GM12865 (cell line): ENCODE measurements around the gene KLK3.

Experiments
- DNase-seq: peaks from one replicate; pipeline ENCODE4 v3.0.0; 2010; ENCODE audit warnings: low read depth
- H3K4me3 ChIP-seq: 2 replicates; pipeline ENCODE4 v1.5.1; 2011; ENCODE audit warnings: mild to moderate bottlenecking, low read depth, low read length, control low read depth
- TF ChIP-seq, protein P1 (sequence below): IDR thresholded peaks from 2 replicates; pipeline ENCODE4 v1.5.1; 2011; ENCODE audit warnings: low read length, control low read depth, low read depth, inconsistent platforms; ENCODE audit not compliant: insufficient read depth; ENCODE audit errors: missing control alignments

The KLK3 gene

DNA sequence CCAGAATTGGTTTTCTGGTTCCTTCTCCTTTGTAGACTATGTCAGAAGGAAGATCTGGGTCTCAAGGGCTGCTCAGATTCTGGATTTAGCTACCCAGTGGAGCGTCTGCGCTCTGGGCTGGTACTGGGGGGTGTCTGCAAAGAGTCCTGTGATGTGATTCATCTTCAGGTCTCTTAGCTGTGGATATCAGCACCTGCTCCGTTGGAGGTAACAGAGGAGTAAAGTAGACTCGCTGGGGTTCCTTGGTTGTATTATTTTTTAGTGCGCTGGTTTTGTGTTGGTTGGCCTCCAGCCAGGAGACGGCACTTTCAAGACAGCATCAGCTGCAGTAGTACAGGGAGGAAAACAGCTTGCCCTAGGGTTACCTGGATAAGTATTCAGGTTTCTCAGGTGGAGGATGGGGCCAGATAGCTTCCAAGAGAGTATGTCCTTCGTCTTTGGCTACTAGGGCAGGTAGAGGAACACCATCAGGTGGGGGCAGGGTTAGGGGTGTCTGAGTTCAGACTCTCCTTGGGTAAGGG lies 11.0 kb upstream of the KLK3 start:
- H3K4me3 ChIP-seq, result no peak overlapping the region
- TF ChIP-seq, protein P1, sequence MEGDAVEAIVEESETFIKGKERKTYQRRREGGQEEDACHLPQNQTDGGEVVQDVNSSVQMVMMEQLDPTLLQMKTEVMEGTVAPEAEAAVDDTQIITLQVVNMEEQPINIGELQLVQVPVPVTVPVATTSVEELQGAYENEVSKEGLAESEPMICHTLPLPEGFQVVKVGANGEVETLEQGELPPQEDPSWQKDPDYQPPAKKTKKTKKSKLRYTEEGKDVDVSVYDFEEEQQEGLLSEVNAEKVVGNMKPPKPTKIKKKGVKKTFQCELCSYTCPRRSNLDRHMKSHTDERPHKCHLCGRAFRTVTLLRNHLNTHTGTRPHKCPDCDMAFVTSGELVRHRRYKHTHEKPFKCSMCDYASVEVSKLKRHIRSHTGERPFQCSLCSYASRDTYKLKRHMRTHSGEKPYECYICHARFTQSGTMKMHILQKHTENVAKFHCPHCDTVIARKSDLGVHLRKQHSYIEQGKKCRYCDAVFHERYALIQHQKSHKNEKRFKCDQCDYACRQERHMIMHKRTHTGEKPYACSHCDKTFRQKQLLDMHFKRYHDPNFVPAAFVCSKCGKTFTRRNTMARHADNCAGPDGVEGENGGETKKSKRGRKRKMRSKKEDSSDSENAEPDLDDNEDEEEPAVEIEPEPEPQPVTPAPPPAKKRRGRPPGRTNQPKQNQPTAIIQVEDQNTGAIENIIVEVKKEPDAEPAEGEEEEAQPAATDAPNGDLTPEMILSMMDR, result no peak
- no peak for DNase-seq

GRCh38 chr19:50844296-50844935 lies 10.3 kb upstream of the KLK3 start:
- TF ChIP-seq, protein P1, result no peak
- no peak for DNase-seq
- no peak overlapping the region for H3K4me3 ChIP-seq

DNA sequence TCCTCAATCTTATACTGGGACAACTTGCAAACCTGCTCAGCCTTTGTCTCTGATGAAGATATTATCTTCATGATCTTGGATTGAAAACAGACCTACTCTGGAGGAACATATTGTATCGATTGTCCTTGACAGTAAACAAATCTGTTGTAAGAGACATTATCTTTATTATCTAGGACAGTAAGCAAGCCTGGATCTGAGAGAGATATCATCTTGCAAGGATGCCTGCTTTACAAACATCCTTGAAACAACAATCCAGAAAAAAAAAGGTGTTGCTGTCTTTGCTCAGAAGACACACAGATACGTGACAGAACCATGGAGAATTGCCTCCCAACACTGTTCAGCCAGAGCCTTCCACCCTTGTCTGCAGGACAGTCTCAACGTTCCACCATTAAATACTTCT lies 4.0 kb upstream of the KLK3 start:
- no peak overlapping the region for H3K4me3 ChIP-seq
- no peak for DNase-seq
- TF ChIP-seq, protein P1, result no peak

DNA sequence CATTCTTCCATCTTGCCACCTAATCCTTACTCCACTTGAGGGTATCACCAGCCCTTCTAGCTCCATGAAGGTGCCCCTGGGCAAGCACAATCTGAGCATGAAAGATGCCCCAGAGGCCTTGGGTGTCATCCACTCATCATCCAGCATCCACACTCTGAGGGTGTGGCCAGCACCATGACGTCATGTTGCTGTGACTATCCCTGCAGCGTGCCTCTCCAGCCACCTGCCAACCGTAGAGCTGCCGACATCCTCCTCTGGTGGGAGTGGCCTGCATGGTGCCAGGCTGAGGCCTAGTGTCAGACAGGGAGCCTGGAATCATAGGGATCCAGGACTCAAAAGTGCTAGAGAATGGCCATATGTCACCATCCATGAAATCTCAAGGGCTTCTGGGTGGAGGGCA lies 3.1 kb upstream of the KLK3 start:
- TF ChIP-seq, protein P1, result no peak
- DNase-seq, result no peak

DNA sequence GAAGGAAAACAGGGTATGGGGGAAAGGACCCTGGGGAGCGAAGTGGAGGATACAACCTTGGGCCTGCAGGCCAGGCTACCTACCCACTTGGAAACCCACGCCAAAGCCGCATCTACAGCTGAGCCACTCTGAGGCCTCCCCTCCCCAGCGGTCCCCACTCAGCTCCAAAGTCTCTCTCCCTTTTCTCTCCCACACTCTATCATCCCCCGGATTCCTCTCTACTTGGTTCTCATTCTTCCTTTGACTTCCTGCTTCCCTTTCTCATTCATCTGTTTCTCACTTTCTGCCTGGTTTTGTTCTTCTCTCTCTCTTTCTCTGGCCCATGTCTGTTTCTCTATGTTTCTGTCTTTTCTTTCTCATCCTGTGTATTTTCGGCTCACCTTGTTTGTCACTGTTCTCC lies 2.7 kb downstream of the KLK3 start:
- H3K4me3 ChIP-seq, result no peak overlapping the region
- DNase-seq, result no peak
- TF ChIP-seq, protein P1, result no peak

More for the DNA sequence above, 3.1 kb upstream of the KLK3 start:
- no peak overlapping the region for H3K4me3 ChIP-seq

DNA sequence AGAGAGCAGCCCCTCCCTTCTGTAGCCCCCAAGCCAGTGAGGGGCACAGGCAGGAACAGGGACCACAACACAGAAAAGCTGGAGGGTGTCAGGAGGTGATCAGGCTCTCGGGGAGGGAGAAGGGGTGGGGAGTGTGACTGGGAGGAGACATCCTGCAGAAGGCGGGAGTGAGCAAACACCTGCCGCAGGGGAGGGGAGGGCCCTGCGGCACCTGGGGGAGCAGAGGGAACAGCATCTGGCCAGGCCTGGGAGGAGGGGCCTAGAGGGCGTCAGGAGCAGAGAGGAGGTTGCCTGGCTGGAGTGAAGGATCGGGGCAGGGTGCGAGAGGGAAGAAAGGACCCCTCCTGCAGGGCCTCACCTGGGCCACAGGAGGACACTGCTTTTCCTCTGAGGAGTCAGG lies 4.2 kb downstream of the KLK3 start:
- TF ChIP-seq, protein P1, result no peak
- no peak overlapping the region for H3K4me3 ChIP-seq
- DNase-seq, result no peak

DNA sequence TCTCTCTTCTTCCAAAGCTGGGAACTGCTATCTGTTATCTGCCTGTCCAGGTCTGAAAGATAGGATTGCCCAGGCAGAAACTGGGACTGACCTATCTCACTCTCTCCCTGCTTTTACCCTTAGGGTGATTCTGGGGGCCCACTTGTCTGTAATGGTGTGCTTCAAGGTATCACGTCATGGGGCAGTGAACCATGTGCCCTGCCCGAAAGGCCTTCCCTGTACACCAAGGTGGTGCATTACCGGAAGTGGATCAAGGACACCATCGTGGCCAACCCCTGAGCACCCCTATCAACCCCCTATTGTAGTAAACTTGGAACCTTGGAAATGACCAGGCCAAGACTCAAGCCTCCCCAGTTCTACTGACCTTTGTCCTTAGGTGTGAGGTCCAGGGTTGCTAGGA lies 5.1 kb downstream of the KLK3 start:
- no peak for DNase-seq

More for the DNA sequence above, 5.1 kb downstream of the KLK3 start:
- H3K4me3 ChIP-seq, result no peak overlapping the region
- TF ChIP-seq, protein P1, result no peak
